ENCODE measurements around the gene RAMP3. TPM values are rescaled to one million over a fixed set of nuclear protein-coding genes. Genes with fewer than 3 reads are reported as not detected.

The RAMP3 gene
- polyA plus RNA-seq, 3 donors: not detected

GRCh38 chr7:45155357-45155900, 2.2 kb upstream of the RAMP3 start:
- Mint-ChIP-seq H3K27ac (no peak overlapping the region), H3K4me1 (peaks cover 5% of the 10 kb centered on the region), H3K36me3 (no peaks in the 10 kb centered on the region), H3K27me3 (ENCODE audit: low read depth in 3 of 3) (peaks cover 22 to 45% (median 33%) of the 10 kb centered on the region in 3 donors), H3K9me3 (peaks cover 0 to 4% (median 0%) of the 10 kb centered on the region in 7 donors), H3K4me3 (no peak overlapping the region)
- no peak for TF ChIP-seq CTCF (IDR thresholded peaks at IDR 0.05)
- Histone ChIP-seq H3K79me2 (ENCODE audit: insufficient read depth, low read length) (no peaks in the 10 kb centered on the region), H3K9ac (ENCODE audit: insufficient read depth, low read length, poor library complexity, severe bottlenecking) (no peak overlapping the region), H3K9me3 (replicated peaks in 1 of 2; ENCODE audit: control insufficient read depth in 1 of 2, insufficient read depth in 1 of 2, low read length in 2 of 2) (peaks cover 0 to 6% of the 10 kb centered on the region in 2 donors), H3K4me3 (replicated peaks in 1 of 3; ENCODE audit: low read depth in 2 of 3, low read length in 3 of 3) (no peak overlapping the region), H3K4me1 (ENCODE audit: control insufficient read depth in 1 of 2, insufficient read depth in 2 of 2, low read length in 2 of 2) (peaks cover 3 to 7% of the 10 kb centered on the region in 2 donors), H3K36me3 (replicated peaks in 1 of 2; ENCODE audit: control insufficient read depth in 1 of 2, insufficient read depth in 2 of 2, low read length in 2 of 2) (no peaks in the 10 kb centered on the region), H3K4me2 (replicated peaks; ENCODE audit: extremely low read depth, low read length, poor library complexity, severe bottlenecking) (no peak overlapping the region), H3K27me3 (ENCODE audit: control insufficient read depth in 2 of 2, insufficient read depth in 2 of 2, low read length in 2 of 2) (peaks cover 4 to 32% of the 10 kb centered on the region in 2 donors), H2AFZ (ENCODE audit: insufficient read depth, low read depth, low read length, poor library complexity, severe bottlenecking) (no peak overlapping the region), H3K27ac (ENCODE audit: low read depth in 1 of 2, low read length in 2 of 2) (no peak overlapping the region), H4K20me1 (ENCODE audit: insufficient read depth, low read length) (no peaks in the 10 kb centered on the region)
- WGBS (ENCODE audit: insufficient coverage): 91% methylated on average over 6 of the region's 9 CpGs
- DNase-seq: no peak
- intact Hi-C loops (cut with micrococcal nuclease): loop anchor here (1.0 to 10.0 kb wide), 2 partner anchors 104 to 699 kb away; no protein-coding TSS in a partner anchor

- no peaks in the 10 kb centered on the region for H3K79me2 ChIP-seq (ENCODE audit: insufficient read depth, low read length)
- DNase-seq: no peak
- Mint-ChIP-seq H3K27ac (no peak overlapping the region), H3K9me3 (peaks cover 0 to 4% (median 0%) of the 10 kb centered on the region in 7 donors), H3K4me3 (no peak overlapping the region), H3K36me3 (no peaks in the 10 kb centered on the region), H3K27me3 (ENCODE audit: low read depth in 3 of 3) (peaks cover 22 to 44% (median 33%) of the 10 kb centered on the region in 3 donors), H3K4me1 (peaks cover 10% of the 10 kb centered on the region)
- intact Hi-C loops (cut with micrococcal nuclease): loop anchor here (1.0 to 10.0 kb wide), 2 partner anchors 103 to 699 kb away; no protein-coding TSS in a partner anchor
- H3K36me3 ChIP-seq (replicated peaks in 1 of 2; ENCODE audit: control insufficient read depth in 1 of 2, insufficient read depth in 2 of 2, low read length in 2 of 2): no peaks in the 10 kb centered on the region
- no peak overlapping the region for H3K9ac ChIP-seq (ENCODE audit: insufficient read depth, low read length, poor library complexity, severe bottlenecking)
- no peak overlapping the region for H3K4me2 ChIP-seq (replicated peaks; ENCODE audit: extremely low read depth, low read length, poor library complexity, severe bottlenecking)
- H3K27me3 ChIP-seq (ENCODE audit: control insufficient read depth in 2 of 2, insufficient read depth in 2 of 2, low read length in 2 of 2): peaks cover 4 to 32% of the 10 kb centered on the region in 2 donors
- no peak overlapping the region for H3K4me3 ChIP-seq (replicated peaks in 1 of 3; ENCODE audit: low read depth in 2 of 3, low read length in 3 of 3)
- no peaks in the 10 kb centered on the region for H4K20me1 ChIP-seq (ENCODE audit: insufficient read depth, low read length)
- peaks cover 8 to 12% of the 10 kb centered on the region in 2 donors for H3K4me1 ChIP-seq (ENCODE audit: control insufficient read depth in 1 of 2, insufficient read depth in 2 of 2, low read length in 2 of 2)
- TF ChIP-seq CTCF (IDR thresholded peaks at IDR 0.05): no peak
- 83% methylated on average over 3 of the region's 4 CpGs for WGBS (ENCODE audit: insufficient coverage)
- no peak overlapping the region for H3K27ac ChIP-seq (ENCODE audit: low read depth in 1 of 2, low read length in 2 of 2)
- peaks cover 0 to 6% of the 10 kb centered on the region in 2 donors for H3K9me3 ChIP-seq (replicated peaks in 1 of 2; ENCODE audit: control insufficient read depth in 1 of 2, insufficient read depth in 1 of 2, low read length in 2 of 2)
- H2AFZ ChIP-seq (ENCODE audit: insufficient read depth, low read depth, low read length, poor library complexity, severe bottlenecking): no peak overlapping the region
Measured at GRCh38 chr7:45155941-45156340, 1.6 kb upstream of the RAMP3 start.
